IPS DF 6.9 (cell line): ENCODE results near the gene TSPAN15.

Experiments
- DNase-seq: peaks from one replicate; pipeline ENCODE4 v3.0.0-alpha.2; 2013; ENCODE audit warnings: low read depth, low spot score
- H3K27ac ChIP-seq: one replicate; pipeline ENCODE4 v1.5.1; 2013; ENCODE audit warnings: low read length, control low read depth
- H3K27me3 ChIP-seq: 2 replicates; pipeline ENCODE4 v1.6.1; 2013; ENCODE audit warnings: mild to moderate bottlenecking, low read length; ENCODE audit not compliant: control insufficient read depth, insufficient read depth
- H3K36me3 ChIP-seq: 2 replicates; pipeline ENCODE4 v1.6.1; 2013; ENCODE audit warnings: low read length; ENCODE audit not compliant: control insufficient read depth, insufficient read depth
- H3K4me1 ChIP-seq: 2 replicates; pipeline ENCODE4 v1.6.1; 2013; ENCODE audit warnings: low read length; ENCODE audit not compliant: control insufficient read depth, insufficient read depth
- H3K4me3 ChIP-seq: 2 replicates; pipeline ENCODE4 v1.5.1; 2013; ENCODE audit warnings: mild to moderate bottlenecking, low read length
- H3K9me3 ChIP-seq: 2 replicates; pipeline ENCODE4 v1.6.1; 2013; ENCODE audit warnings: low read length, inconsistent platforms; ENCODE audit not compliant: control insufficient read depth, insufficient read depth
- WGBS: extraction: QIAGEN DNeasy Blood & Tissue Kit; methylation state at CpG from one replicate; pipeline ENCODE4 v1.1.7; 2013; ENCODE audit warnings: mixed read lengths, missing lambda C conversion rate; ENCODE audit not compliant: insufficient read length, insufficient coverage; 5-methylcytosine and 5-hydroxymethylcytosine counted together

Gene TSPAN15

DNA sequence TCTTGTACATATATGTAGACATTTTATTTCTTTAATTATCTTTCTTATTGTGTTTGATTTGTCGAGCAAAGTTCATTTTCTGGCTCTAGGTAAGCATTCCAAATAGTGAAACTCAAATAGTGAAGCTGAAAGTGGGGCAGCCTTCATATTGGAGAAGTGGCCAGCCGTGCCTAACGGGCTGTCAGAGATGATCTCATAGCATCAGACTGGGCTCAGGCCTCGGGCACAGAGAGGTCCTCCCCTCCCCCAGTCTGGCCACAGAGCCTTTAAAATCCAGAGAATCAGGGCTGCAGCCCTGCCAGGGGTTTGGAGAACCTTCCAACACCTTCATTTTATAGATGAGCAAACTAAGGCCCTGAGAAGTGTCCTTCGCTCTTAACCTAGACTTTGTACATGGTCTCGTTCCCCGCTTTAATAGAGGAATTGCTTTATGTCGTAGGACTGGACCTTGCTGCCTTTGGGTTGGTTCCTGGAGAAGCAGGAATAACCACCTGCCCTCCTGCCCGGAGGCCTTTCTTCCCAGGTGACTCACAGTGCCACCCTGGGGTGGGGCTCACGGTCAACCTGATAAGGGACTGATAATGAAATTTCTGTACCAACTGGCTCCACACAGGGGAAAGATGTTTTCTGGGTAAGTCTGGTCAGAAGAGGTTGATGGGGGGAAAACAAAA lies 7.3 kb downstream of the TSPAN15 start:
- no peak for DNase-seq
- Histone ChIP-seq H3K4me1 (no peaks in the 10 kb centered on the region; the same call in 1 of the 2 replicates), H3K36me3 (no peaks in the 10 kb centered on the region), H3K27ac (no peak overlapping the region), H3K27me3 (no peaks in the 10 kb centered on the region; the same call in 1 of the 2 replicates), H3K9me3 (no peaks in the 10 kb centered on the region), H3K4me3 (no peak overlapping the region)
- WGBS, result no CpG with 5 or more reads among the region's 10 CpGs

DNA sequence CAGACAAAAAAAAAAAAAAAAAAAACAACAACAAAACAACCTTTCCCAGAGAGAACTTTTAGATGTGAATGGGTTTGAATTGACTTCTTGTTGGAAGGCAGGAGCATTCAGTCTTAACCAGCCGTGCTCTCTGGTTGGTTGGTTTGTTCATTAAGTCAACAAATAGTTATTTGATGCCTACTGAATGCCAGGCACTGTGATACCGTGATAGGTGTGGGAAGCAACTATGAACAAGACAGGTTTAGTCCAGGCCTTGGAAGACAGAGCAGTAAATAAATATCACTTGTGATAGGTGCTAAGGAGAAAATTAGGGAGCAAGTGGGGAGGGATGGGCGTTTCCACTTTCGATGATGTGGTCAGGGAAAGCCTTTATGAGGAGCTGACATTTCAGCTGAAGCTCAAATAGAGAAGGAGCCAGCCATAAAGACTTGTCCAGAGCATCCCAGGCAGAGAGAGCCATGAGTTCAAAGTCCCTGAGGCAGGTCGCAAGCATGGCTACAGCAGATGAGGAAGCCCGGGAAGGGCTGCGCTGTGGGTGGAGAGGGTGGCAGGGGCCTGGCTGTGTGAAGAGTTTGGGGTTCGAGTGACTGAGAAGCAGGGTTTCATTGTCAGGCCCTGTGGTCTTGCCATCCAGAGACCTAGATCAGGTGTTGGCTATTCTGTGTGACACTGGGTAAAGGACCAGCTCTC lies 8.0 kb downstream of the TSPAN15 start:
- no peak for DNase-seq
- no CpG with 5 or more reads among the region's 8 CpGs for WGBS
- no peaks in the 10 kb centered on the region; the same call in 1 of the 2 replicates for H3K4me1 ChIP-seq
- H3K4me3 ChIP-seq, result no peak overlapping the region
- H3K9me3 ChIP-seq, result no peaks in the 10 kb centered on the region
- no peaks in the 10 kb centered on the region for H3K27me3 ChIP-seq
- no peaks in the 10 kb centered on the region for H3K36me3 ChIP-seq
- H3K27ac ChIP-seq, result no peak overlapping the region

DNA sequence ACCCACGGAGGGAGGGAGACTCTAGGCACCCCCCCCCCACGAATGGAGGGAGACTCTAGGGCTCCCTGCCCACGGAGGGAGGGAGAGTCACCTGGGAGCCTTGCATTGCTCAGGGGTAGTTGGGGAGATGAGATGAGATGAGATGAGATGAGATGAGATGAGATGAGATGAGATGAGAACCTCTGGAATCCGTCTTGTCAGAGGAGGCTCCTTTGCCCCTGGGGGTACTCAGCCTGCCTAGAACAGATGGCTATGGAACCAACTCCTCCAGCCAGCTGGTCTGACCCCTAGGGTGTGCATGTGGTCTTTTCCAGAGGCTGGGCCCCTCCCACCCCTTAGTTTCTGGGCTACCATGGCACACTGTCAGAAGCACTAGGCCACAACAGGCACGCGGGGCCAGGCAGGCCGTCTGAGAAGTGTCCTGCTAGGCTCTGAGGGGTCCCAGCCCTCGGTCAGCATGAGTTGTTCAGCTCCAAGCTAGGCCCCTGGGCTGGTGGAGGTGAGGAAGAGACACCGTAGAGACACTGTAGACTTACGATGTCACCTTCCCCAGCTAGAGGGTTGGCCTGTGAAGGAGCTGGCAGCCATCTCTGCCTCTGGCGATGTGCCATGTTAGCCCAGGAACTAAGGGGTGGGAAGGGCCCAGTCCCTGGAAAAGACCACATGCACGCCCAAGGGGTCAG lies 8.8 kb downstream of the TSPAN15 start:
- no peak for DNase-seq
- Histone ChIP-seq H3K36me3 (no peaks in the 10 kb centered on the region), H3K9me3 (no peaks in the 10 kb centered on the region), H3K27ac (no peak overlapping the region), H3K27me3 (no peaks in the 10 kb centered on the region), H3K4me1 (no peaks in the 10 kb centered on the region; the same call in 1 of the 2 replicates), H3K4me3 (no peak overlapping the region)
- no CpG with 5 or more reads among the region's 12 CpGs for WGBS

DNA sequence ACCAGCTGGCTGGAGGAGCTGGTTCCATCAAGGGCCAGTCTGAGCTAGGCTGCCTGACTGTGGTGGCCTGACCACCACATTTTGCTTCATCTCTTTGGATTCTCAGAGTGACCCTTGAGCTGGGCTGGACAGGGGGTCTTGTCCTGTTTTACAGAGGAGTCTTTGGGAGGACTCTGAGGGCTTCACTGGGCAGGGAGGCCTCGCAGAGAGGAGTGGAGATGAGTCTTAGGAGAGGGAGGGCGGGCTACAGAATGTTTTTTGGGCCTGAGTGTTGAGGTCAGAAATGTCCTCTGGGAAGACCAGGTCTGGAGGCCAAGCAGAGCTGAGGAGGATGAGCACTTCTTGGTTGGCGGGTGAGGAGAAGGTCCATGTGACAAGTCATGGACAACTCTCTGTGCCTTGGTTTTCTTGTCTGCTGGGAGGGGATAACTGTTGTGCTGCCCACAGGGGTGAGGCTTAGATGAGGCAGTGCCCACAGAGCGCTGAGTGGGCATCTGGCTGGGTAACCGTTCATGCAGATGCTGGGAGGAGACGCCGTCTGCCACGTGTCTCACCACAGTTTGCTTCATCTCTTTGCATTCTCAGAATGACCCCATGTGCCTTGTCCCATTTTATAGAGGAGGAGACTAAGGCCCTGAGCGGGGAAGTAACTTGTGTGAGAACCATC lies 9.4 kb downstream of the TSPAN15 start:
- no peaks in the 10 kb centered on the region; the same call in 1 of the 2 replicates for H3K4me1 ChIP-seq
- no CpG with 5 or more reads among the region's 9 CpGs for WGBS
- no peaks in the 10 kb centered on the region for H3K36me3 ChIP-seq
- no peak overlapping the region for H3K4me3 ChIP-seq
- no peaks in the 10 kb centered on the region for H3K9me3 ChIP-seq
- DNase-seq, result no peak
- no peaks in the 10 kb centered on the region for H3K27me3 ChIP-seq
- H3K27ac ChIP-seq, result no peak overlapping the region

DNA sequence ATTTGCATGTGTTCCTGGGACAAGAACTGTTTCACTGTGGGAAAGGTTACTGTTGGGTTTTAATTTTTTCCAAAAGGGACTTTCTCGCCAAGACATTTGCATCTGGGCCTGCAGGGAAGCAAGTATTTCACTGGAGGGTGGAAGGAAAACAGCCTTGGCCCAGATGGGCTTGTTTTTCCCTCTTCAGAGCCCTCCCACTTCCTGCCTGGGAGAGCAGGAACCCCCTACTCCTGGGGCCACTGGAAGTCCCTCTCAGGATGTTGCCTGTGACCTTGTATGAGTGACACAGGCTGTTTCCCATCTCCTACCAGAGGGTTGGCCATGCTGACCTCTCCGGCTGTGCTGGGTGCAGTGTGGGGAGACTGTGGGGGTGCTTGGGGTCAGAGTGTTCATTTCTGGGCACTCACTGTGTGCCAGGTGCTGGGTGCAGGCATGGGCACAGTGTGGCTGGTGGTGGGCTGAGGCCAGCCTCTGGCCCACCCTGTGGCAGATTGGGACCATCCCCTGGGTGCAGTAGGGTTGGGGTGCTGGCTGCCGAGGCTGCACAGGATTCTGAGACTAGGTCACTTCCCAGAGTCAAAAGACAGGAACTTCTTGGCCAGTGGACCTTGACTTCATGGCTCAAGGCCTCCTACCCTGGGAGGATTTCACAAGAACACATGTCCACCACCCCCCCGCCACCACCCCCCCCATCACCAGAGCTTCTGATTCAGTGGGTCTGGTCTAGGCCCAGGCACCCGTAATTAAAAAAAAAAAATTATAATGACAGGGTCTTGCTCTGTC lies 10.2 kb downstream of the TSPAN15 start:
- WGBS, result no CpG with 5 or more reads among the region's 5 CpGs
- H3K4me1 ChIP-seq, result no peaks in the 10 kb centered on the region; the same call in 1 of the 2 replicates

DNA sequence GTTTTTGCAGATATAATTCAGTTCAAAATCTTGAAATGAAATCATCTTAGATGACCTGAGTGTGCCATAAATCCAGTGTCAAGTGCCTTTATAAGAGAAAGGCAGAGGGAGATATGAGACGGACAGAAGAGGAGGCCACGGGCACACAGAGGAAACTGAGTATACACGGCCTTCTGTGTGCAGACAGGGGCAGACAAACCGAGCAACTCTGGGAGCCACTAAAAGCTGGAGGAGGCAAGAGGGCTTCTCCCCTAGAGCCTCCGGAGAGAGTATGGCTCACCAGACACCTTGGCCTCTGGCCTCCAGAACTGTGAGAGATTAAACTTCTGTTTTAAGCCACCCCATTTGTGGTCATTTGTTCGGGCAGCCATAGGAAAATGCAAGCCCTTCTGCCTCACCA lies 12.6 kb downstream of the TSPAN15 start:
- WGBS, result no CpG with 5 or more reads among the region's 6 CpGs
- no peaks in the 10 kb centered on the region for H3K27me3 ChIP-seq
- no peaks in the 10 kb centered on the region for H3K36me3 ChIP-seq
- H3K27ac ChIP-seq, result no peak overlapping the region
- DNase-seq, result no peak
- peaks cover 3% of the 10 kb centered on the region; the same call in 1 of the 2 replicates for H3K4me1 ChIP-seq
- H3K4me3 ChIP-seq, result no peak overlapping the region
- no peaks in the 10 kb centered on the region for H3K9me3 ChIP-seq

More for the DNA sequence above, 10.2 kb downstream of the TSPAN15 start:
- Histone ChIP-seq H3K36me3 (no peaks in the 10 kb centered on the region), H3K9me3 (no peaks in the 10 kb centered on the region), H3K4me3 (no peak overlapping the region), H3K27ac (no peak overlapping the region), H3K27me3 (no peaks in the 10 kb centered on the region)
- no peak for DNase-seq

DNA sequence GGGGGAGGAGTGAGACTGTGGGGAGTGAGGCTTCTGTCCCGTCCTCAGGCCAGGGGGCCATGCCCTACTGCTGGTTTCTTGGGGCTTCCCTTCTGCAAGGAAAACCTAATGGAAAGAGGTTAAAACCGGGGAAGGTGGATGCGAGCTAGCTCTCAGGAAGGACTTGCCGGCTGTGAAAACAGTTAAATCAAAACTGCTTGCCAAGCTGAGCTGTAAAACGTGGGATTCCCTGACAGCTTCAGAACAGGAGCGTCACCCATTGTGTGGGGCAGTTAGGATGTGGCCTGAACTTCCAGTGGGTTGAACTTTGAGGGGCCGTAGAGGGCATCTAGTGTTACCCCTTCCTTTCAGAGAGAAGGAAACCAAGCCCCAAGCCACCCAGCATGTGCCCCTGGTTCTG lies 13.1 kb downstream of the TSPAN15 start:
- H3K27ac ChIP-seq, result no peak overlapping the region
- DNase-seq, result no peak
- H3K27me3 ChIP-seq, result no peaks in the 10 kb centered on the region
- H3K9me3 ChIP-seq, result no peaks in the 10 kb centered on the region
- no peaks in the 10 kb centered on the region for H3K36me3 ChIP-seq
- H3K4me1 ChIP-seq, result peaks cover 3% of the 10 kb centered on the region; the same call in 1 of the 2 replicates
- H3K4me3 ChIP-seq, result no peak overlapping the region
- WGBS, result no CpG with 5 or more reads among the region's 7 CpGs

DNA sequence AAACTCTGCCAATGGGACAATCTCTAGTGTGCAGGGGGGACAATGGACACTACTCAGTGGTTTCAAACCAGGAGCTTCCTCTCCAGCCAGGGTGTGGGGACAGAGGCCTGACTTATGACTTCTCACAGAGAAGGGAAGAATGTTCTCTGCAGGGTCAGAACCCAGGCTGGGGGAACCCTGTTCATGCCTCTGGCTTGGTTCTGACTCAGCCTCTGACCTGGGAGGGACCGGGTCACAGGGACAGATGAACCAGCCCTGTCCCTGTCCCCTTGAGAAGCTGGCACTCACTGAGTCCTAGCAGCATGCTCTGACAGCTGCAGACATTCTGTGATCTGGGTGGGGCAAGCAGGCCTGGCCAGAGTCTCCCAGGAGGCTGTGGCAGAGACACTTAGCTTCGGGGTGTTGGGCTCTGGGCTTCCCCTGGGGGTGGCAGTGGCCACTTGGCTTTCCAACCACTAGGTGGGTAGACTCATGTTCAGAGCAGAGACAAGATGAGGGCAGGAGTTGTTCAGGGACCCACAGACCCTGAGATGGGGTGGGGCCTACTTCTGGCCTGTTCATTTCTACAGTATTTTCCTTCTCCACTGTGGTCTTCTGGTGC lies 13.6 kb downstream of the TSPAN15 start:
- DNase-seq, result no peak
- no peak overlapping the region for H3K27ac ChIP-seq
- no peaks in the 10 kb centered on the region for H3K36me3 ChIP-seq
- WGBS, result no CpG with 5 or more reads among the region's 2 CpGs
- no peak overlapping the region for H3K4me3 ChIP-seq
- peaks cover 3% of the 10 kb centered on the region; the same call in 1 of the 2 replicates for H3K4me1 ChIP-seq
- H3K27me3 ChIP-seq, result no peaks in the 10 kb centered on the region
- H3K9me3 ChIP-seq, result no peaks in the 10 kb centered on the region

DNA sequence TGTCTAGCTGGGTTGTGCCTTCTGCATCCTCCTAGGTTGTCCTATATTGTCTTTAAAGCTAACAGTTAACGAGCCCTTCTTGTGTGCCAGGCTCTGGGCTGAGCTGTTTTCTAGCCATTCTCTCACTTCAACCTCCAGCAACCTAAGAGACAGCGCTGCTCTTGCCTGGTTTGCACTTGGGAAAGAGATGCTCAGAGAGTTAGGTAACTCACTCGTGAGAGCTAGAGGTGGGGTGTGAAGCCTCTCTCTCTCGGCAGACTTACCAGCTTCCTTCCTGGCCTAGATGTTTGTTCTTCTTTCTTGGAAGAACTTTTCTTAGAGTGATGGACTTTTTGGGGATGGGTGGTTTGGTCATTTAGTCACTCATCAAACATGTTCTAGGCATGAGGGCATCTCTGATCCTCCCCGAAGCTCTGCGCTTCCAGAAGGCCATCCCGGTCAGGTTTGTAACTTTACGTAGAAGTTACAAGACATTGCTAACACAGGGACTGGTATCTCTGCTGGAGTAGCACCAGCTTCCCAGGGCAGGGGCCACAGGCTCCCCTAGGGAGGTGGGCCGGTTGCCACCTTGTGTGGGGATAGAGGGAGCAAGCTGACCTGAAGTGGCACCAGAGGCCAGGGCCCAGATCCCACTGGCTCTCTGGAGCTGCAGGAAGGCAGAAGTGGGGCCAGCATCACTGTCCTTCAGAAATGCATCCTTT lies 14.3 kb downstream of the TSPAN15 start:
- Histone ChIP-seq H3K9me3 (no peaks in the 10 kb centered on the region), H3K27ac (no peak overlapping the region), H3K36me3 (no peaks in the 10 kb centered on the region), H3K4me3 (no peak overlapping the region), H3K27me3 (no peaks in the 10 kb centered on the region), H3K4me1 (peaks cover 3% of the 10 kb centered on the region; the same call in 1 of the 2 replicates)
- WGBS, result no CpG with 5 or more reads among the region's 9 CpGs
- no peak for DNase-seq
